NCI-H1436 (cell line): ENCODE results near the gene DCUN1D3.
"Not testable (repeated sequence)": the region's sequence is repeated elsewhere in the genome, so short reads cannot be mapped to it uniquely, and the experiment has no call there.

ENCODE experiments used
- DNase-seq: peaks from one replicate; lab custom pipeline; 2025; lab: John Stamatoyannopoulos, UW

DCUN1D3 gene

GRCh38 chr16:20887207-20887606, 13.0 kb downstream of the DCUN1D3 start:
- DNase-seq: no peak

GRCh38 chr16:20886320-20886719, 13.8 kb downstream of the DCUN1D3 start:
- no peak for DNase-seq

- no peak for DNase-seq
Observed at GRCh38 chr16:20884240-20884556, 16.0 kb downstream of the DCUN1D3 start.

GRCh38 chr16:20883554-20884239, 16.5 kb downstream of the DCUN1D3 start:
- no peak for DNase-seq

GRCh38 chr16:20881503-20881878, 18.7 kb downstream of the DCUN1D3 start:
- no peak for DNase-seq

GRCh38 chr16:20880867-20881502, 19.2 kb downstream of the DCUN1D3 start:
- no peak for DNase-seq

- DNase-seq: no peak
Observed at GRCh38 chr16:20879175-20880040, 20.8 kb downstream of the DCUN1D3 start.

- DNase-seq: no peak
Observed at GRCh38 chr16:20878682-20879147, 21.4 kb downstream of the DCUN1D3 start.

- no peak for DNase-seq
Observed at GRCh38 chr16:20875355-20875650, 24.9 kb downstream of the DCUN1D3 start.

- no peak for DNase-seq
Observed at GRCh38 chr16:20874088-20874581, 26.0 kb downstream of the DCUN1D3 start.

- no peak for DNase-seq
Observed at GRCh38 chr16:20873331-20873730, 26.8 kb downstream of the DCUN1D3 start.

GRCh38 chr16:20871941-20872815, 28.0 kb downstream of the DCUN1D3 start:
- no peak for DNase-seq

GRCh38 chr16:20871258-20871657, 28.9 kb downstream of the DCUN1D3 start:
- DNase-seq: no peak

GRCh38 chr16:20870122-20870820, 29.9 kb downstream of the DCUN1D3 start:
- no peak for DNase-seq

- no peak for DNase-seq
Observed at GRCh38 chr16:20868890-20869289, 31.3 kb downstream of the DCUN1D3 start.

- DNase-seq: no peak
Observed at GRCh38 chr16:20867585-20867984, 32.6 kb downstream of the DCUN1D3 start.

GRCh38 chr16:20866801-20867200, 33.4 kb downstream of the DCUN1D3 start:
- no peak for DNase-seq

GRCh38 chr16:20866145-20866772, 33.9 kb downstream of the DCUN1D3 start:
- DNase-seq: no peak

GRCh38 chr16:20865420-20866131, 34.6 kb downstream of the DCUN1D3 start:
- DNase-seq: no peak

GRCh38 chr16:20864376-20864775, 35.8 kb downstream of the DCUN1D3 start:
- DNase-seq: not testable (repeated sequence)
